Measurements from ENCODE around the gene LYZL4. TPM values are rescaled to one million over a fixed set of nuclear protein-coding genes. Genes with fewer than 3 reads are reported as not detected.

Gene LYZL4
- total RNA-seq, 1 experiment from 2014 or later: not detected

DNA sequence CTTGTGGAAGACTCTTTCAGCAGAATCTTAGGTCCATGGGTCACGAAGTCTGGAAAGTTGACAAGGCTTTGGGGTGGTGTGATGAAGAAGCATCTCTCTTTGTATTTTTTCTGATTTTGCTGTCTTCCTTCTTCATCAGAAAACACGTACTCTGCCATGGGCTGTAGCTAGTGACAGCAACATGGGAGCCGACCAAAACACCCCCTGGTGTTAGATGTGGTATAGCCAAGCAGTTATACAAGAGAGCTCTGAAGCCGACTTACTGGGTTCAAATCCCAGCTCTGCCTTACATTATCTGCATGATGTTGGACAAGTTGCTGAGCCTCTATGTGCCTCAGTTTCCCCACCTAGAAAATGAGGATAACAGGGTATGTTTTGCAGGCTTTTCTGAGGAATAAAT, 32.9 kb upstream of the LYZL4 start:
- Histone ChIP-seq H3K4me2 (ENCODE audit: low read length) (no peak overlapping the region), H4K20me1 (ENCODE audit: insufficient read depth) (no peaks in the 10 kb centered on the region), H3K9me3 (ENCODE audit: control insufficient read depth in 1 of 2, insufficient read depth in 1 of 2, low read depth in 1 of 2, low read length in 2 of 2) (no peaks in the 10 kb centered on the region), H3K4me1 (ENCODE audit: control insufficient read depth in 1 of 2, insufficient read depth in 2 of 2, low read length in 2 of 2) (peaks cover 0 to 8% of the 10 kb centered on the region in 2 experiments; a peak in 1 of 4 replicates), H3K36me3 (ENCODE audit: control insufficient read depth in 1 of 2, insufficient read depth in 2 of 2, low read length in 2 of 2) (no peaks in the 10 kb centered on the region), H3K79me2 (ENCODE audit: insufficient read depth, low read length) (no peaks in the 10 kb centered on the region), H3K9me2 (ENCODE audit: insufficient read depth) (no peaks in the 10 kb centered on the region), H3K27ac (ENCODE audit: low read depth, low read length) (no peak overlapping the region), H3K9ac (ENCODE audit: low read length) (no peak overlapping the region), H2AFZ (ENCODE audit: low read depth, low read length, poor library complexity, severe bottlenecking) (no peak overlapping the region), H3K4me3 (replicated peaks in 1 of 2; ENCODE audit: low read depth in 1 of 2, low read length in 2 of 2) (no peak overlapping the region), H3K27me3 (ENCODE audit: insufficient read depth, low read length) (peaks cover 5% of the 10 kb centered on the region; the same call in 1 of the 2 replicates)
- no peak for DNase-seq (ENCODE audit: low read depth, low spot score)
- no peak for ATAC-seq
- ChIA-PET RAD21 (ENCODE audit: low non-redundant PET in 1 of 2, low total read pairs in 2 of 2, uncharacterized antibody in 2 of 2, unreplicated experiment in 2 of 2) (interaction anchor here (0.9 to 1.9 kb wide), 10 partner anchors 187 to 326 kb away, joined by 3 to 16 read pairs (median 6); no protein-coding TSS in a partner anchor), POLR2A (no interaction called here), CTCF (interaction anchor here (0.6 to 4.5 kb wide), 23 partner anchors 9 to 439 kb away, joined by 3 to 94 read pairs (median 5); partner anchors contain the start of gene VIPR1)
- no peak for TF ChIP-seq SRF (IDR thresholded peaks at IDR 0.05; ENCODE audit: low read depth)
- TF ChIP-seq ELF1 (IDR thresholded peaks at IDR 0.05; ENCODE audit: borderline replicate concordance, low read depth): no peak
- TF ChIP-seq CEBPB (IDR thresholded peaks at IDR 0.05; ENCODE audit: low read depth): no peak
- TF ChIP-seq, protein P1, sequence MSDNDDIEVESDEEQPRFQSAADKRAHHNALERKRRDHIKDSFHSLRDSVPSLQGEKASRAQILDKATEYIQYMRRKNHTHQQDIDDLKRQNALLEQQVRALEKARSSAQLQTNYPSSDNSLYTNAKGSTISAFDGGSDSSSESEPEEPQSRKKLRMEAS (IDR thresholded peaks at IDR 0.05): no peak; the same call in 1 of the 2 replicates
- no peak for TF ChIP-seq EZH2phosphoT487 (IDR thresholded peaks at IDR 0.05; ENCODE audit: borderline replicate concordance)
- TF ChIP-seq, protein P2, sequence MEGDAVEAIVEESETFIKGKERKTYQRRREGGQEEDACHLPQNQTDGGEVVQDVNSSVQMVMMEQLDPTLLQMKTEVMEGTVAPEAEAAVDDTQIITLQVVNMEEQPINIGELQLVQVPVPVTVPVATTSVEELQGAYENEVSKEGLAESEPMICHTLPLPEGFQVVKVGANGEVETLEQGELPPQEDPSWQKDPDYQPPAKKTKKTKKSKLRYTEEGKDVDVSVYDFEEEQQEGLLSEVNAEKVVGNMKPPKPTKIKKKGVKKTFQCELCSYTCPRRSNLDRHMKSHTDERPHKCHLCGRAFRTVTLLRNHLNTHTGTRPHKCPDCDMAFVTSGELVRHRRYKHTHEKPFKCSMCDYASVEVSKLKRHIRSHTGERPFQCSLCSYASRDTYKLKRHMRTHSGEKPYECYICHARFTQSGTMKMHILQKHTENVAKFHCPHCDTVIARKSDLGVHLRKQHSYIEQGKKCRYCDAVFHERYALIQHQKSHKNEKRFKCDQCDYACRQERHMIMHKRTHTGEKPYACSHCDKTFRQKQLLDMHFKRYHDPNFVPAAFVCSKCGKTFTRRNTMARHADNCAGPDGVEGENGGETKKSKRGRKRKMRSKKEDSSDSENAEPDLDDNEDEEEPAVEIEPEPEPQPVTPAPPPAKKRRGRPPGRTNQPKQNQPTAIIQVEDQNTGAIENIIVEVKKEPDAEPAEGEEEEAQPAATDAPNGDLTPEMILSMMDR (IDR thresholded peaks at IDR 0.05 in 2 of 3, conservative IDR thresholded peaks at IDR 0.05 in 1 of 3; ENCODE audit: borderline replicate concordance in 1 of 3, insufficient read depth in 1 of 3, low read depth in 2 of 3, low read length in 2 of 3): no peak
- TF ChIP-seq TCF7L2 (IDR thresholded peaks at IDR 0.05; ENCODE audit: borderline replicate concordance, extremely low read depth, insufficient read depth, insufficient read length): no peak
- no peak for TF ChIP-seq EZH2 (IDR thresholded peaks at IDR 0.05)
- TF ChIP-seq YY1 (IDR thresholded peaks at IDR 0.05; ENCODE audit: extremely low read depth, insufficient replicate concordance, low read depth, low read length): no peak
- TF ChIP-seq FOSL1 (IDR thresholded peaks at IDR 0.05; ENCODE audit: low read depth): no peak
- TF ChIP-seq, protein P3, sequence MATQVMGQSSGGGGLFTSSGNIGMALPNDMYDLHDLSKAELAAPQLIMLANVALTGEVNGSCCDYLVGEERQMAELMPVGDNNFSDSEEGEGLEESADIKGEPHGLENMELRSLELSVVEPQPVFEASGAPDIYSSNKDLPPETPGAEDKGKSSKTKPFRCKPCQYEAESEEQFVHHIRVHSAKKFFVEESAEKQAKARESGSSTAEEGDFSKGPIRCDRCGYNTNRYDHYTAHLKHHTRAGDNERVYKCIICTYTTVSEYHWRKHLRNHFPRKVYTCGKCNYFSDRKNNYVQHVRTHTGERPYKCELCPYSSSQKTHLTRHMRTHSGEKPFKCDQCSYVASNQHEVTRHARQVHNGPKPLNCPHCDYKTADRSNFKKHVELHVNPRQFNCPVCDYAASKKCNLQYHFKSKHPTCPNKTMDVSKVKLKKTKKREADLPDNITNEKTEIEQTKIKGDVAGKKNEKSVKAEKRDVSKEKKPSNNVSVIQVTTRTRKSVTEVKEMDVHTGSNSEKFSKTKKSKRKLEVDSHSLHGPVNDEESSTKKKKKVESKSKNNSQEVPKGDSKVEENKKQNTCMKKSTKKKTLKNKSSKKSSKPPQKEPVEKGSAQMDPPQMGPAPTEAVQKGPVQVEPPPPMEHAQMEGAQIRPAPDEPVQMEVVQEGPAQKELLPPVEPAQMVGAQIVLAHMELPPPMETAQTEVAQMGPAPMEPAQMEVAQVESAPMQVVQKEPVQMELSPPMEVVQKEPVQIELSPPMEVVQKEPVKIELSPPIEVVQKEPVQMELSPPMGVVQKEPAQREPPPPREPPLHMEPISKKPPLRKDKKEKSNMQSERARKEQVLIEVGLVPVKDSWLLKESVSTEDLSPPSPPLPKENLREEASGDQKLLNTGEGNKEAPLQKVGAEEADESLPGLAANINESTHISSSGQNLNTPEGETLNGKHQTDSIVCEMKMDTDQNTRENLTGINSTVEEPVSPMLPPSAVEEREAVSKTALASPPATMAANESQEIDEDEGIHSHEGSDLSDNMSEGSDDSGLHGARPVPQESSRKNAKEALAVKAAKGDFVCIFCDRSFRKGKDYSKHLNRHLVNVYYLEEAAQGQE (IDR thresholded peaks at IDR 0.05; ENCODE audit: low read depth): no peak
- TF ChIP-seq SIN3A (IDR thresholded peaks at IDR 0.05; ENCODE audit: low read depth): no peak
- TF ChIP-seq, protein P4, sequence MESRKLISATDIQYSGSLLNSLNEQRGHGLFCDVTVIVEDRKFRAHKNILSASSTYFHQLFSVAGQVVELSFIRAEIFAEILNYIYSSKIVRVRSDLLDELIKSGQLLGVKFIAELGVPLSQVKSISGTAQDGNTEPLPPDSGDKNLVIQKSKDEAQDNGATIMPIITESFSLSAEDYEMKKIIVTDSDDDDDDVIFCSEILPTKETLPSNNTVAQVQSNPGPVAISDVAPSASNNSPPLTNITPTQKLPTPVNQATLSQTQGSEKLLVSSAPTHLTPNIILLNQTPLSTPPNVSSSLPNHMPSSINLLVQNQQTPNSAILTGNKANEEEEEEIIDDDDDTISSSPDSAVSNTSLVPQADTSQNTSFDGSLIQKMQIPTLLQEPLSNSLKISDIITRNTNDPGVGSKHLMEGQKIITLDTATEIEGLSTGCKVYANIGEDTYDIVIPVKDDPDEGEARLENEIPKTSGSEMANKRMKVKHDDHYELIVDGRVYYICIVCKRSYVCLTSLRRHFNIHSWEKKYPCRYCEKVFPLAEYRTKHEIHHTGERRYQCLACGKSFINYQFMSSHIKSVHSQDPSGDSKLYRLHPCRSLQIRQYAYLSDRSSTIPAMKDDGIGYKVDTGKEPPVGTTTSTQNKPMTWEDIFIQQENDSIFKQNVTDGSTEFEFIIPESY (IDR thresholded peaks at IDR 0.05; ENCODE audit: extremely low read depth, insufficient replicate concordance, low read length): no peak
- no peak for TF ChIP-seq POLR2A (IDR thresholded peaks at IDR 0.05; ENCODE audit: borderline replicate concordance, extremely low read depth, insufficient read depth, insufficient read length)
- no peak for TF ChIP-seq CBX3 (IDR thresholded peaks at IDR 0.05; ENCODE audit: low read depth)
- no peak for TF ChIP-seq RAD21 (IDR thresholded peaks at IDR 0.05; ENCODE audit: low read depth)
- no TSS peak for BruUV-seq (replicated peaks)
- intact Hi-C loops (cut with micrococcal nuclease): loop anchor here (1.0 to 10.0 kb wide), 6 partner anchors 104 to 548 kb away; no protein-coding TSS in a partner anchor
